Activated CD4-positive, alpha-beta memory T cell treated with anti-CD3 and anti-CD28 coated beads for 36 hours (primary cell): Measurements from ENCODE around the gene TOMT. TPM values are rescaled to one million over a fixed set of nuclear protein-coding genes. Genes with fewer than 3 reads are reported as not detected.

ENCODE experiments used
- CTCF ChIA-PET: fragments of 350-600 bp; sonication (Branson Sonifier 250); formaldehyde crosslinking; loops from one replicate; lab custom pipeline; 2021; ENCODE audit warnings: antibody characterized with exemption, inconsistent platforms; lab: Charles Lee
- POLR2A ChIA-PET: fragments of 350-600 bp; sonication (Branson Sonifier 250); formaldehyde crosslinking; loops from one replicate; lab custom pipeline; 2021; ENCODE audit warnings: antibody characterized with exemption; lab: Charles Lee
- DNase-seq: peaks from one replicate; pipeline ENCODE4 v3.0.0-alpha.2; 2020
- H3K27ac Mint-ChIP-seq: one replicate; pipeline ENCODE4 v1.8.0; 2021; ENCODE audit warnings: mixed read lengths
- H3K27me3 Mint-ChIP-seq: one replicate; pipeline ENCODE4 v1.8.0; 2021; ENCODE audit warnings: mixed read lengths
- H3K36me3 Mint-ChIP-seq: one replicate; pipeline ENCODE4 v1.8.0; 2021; ENCODE audit warnings: mixed read lengths
- H3K4me1 Mint-ChIP-seq: one replicate; pipeline ENCODE4 v1.8.0; 2021; ENCODE audit warnings: low read depth, mixed read lengths
- H3K4me3 Mint-ChIP-seq: one replicate; pipeline ENCODE4 v1.8.0; 2021; ENCODE audit warnings: mild to moderate bottlenecking, mixed read lengths
- H3K9me3 Mint-ChIP-seq: one replicate; pipeline ENCODE4 v1.8.0; 2021; ENCODE audit warnings: mixed read lengths
- intact Hi-C: fragments of 100-400 bp; cut with micrococcal nuclease; formaldehyde crosslinking; loops from one replicate; pipeline ENCODE4 v1.15.1; 2023
- total RNA-seq, 2 experiments: library from RNA; stranded (reverse); gene quantifications; one replicate each; pipeline ENCODE4 v1.2.3, GENCODE V29; 2021

TOMT gene
- total RNA-seq, 2 experiments from 2014 or later = not detected

GRCh38 chr11:72078477-72078876 lies 27.2 kb upstream of the TOMT start:
- POLR2A ChIA-PET = interaction anchor here (1.6 kb wide), 1 partner anchor 38 kb away, joined by 5 read pairs; no protein-coding TSS in a partner anchor
- no peak for DNase-seq
- Mint-ChIP-seq H3K27me3 (no peaks in the 10 kb centered on the region), H3K36me3 (peaks cover 7% of the 10 kb centered on the region), H3K4me1 (peaks cover 31% of the 10 kb centered on the region), H3K4me3 (peak overlapping the region; percentile 92), H3K27ac (no peak overlapping the region), H3K9me3 (no peaks in the 10 kb centered on the region)
- CTCF ChIA-PET = interaction anchor here (1.2 to 4.1 kb wide), 4 partner anchors 10 to 53 kb away, joined by 3 to 26 read pairs (median 8); no protein-coding TSS in a partner anchor
- intact Hi-C loops = no loop called here

- peaks cover 7% of the 10 kb centered on the region for H3K36me3 Mint-ChIP-seq
- ChIA-PET CTCF (interaction anchor here (0.5 to 4.1 kb wide), 3 partner anchors 12 to 54 kb away, joined by 3 to 26 read pairs (median 7); no protein-coding TSS in a partner anchor), POLR2A (interaction anchor here (0.6 kb wide), 1 partner anchor 22 kb away, joined by 3 read pairs; no protein-coding TSS in a partner anchor)
- no peaks in the 10 kb centered on the region for H3K27me3 Mint-ChIP-seq
- H3K4me1 Mint-ChIP-seq = peaks cover 31% of the 10 kb centered on the region
- H3K9me3 Mint-ChIP-seq = no peaks in the 10 kb centered on the region
- intact Hi-C loops = loop anchor here (1.0 kb wide), 6 partner anchors 23 to 293 kb away; partner anchors contain the start of genes ANAPC15, LAMTOR1 and XNDC1N
- no peak for DNase-seq
- H3K4me3 Mint-ChIP-seq = peak overlapping the region; percentile 92
- peak overlapping the region; percentile 96 for H3K27ac Mint-ChIP-seq
These were observed 25.9 kb upstream of the TOMT start for GRCh38 chr11:72079819-72080325.

- Mint-ChIP-seq H3K4me1 (peaks cover 31% of the 10 kb centered on the region), H3K36me3 (peaks cover 7% of the 10 kb centered on the region)
- POLR2A ChIA-PET = no interaction called here
These were observed 25.2 kb upstream of the TOMT start, which contains the start of the genes LRRC51 and NUMA1 for GRCh38 chr11:72080326-72081183. LRRC51 (plus strand) TSS chr11:72080850; CDS start chr11:72089084, 8,234 bp downstream. NUMA1 (minus strand) TSS chr11:72080542; CDS start chr11:72035943, 44,599 bp downstream.

GRCh38 chr11:72081184-72081644 lies 24.5 kb upstream of the TOMT start:
- DNase-seq = no peak
- intact Hi-C loops = no loop called here
- ChIA-PET CTCF (interaction anchor here (0.9 to 2.0 kb wide), 4 partner anchors 10 to 63 kb away, joined by 3 to 19 read pairs (median 8); no protein-coding TSS in a partner anchor), POLR2A (interaction anchor here (0.6 to 1.4 kb wide), 4 partner anchors 10 to 133 kb away, joined by 3 to 7 read pairs (median 4); partner anchors contain the start of gene ANAPC15)
- H3K27me3 Mint-ChIP-seq = no peaks in the 10 kb centered on the region
- peak overlapping the region; percentile 92 for H3K4me3 Mint-ChIP-seq
- H3K9me3 Mint-ChIP-seq = no peaks in the 10 kb centered on the region
- peak overlapping the region; percentile 96 for H3K27ac Mint-ChIP-seq
- H3K36me3 Mint-ChIP-seq = peaks cover 2% of the 10 kb centered on the region
- peaks cover 35% of the 10 kb centered on the region for H3K4me1 Mint-ChIP-seq

More at GRCh38 chr11:72080326-72081183, 25.2 kb upstream of the TOMT start, which contains the start of the genes LRRC51 and NUMA1:
- CTCF ChIA-PET = interaction anchor here (1.7 to 4.1 kb wide), 3 partner anchors 40 to 55 kb away, joined by 4 to 26 read pairs (median 13); no protein-coding TSS in a partner anchor
- no peaks in the 10 kb centered on the region for H3K9me3 Mint-ChIP-seq
- no peaks in the 10 kb centered on the region for H3K27me3 Mint-ChIP-seq
- H3K4me3 Mint-ChIP-seq = peak within 1 kb of the TSS; percentile 92
- H3K27ac Mint-ChIP-seq = peak within 1 kb of the TSS; percentile 96
- intact Hi-C loops = loop anchor here (1.0 kb wide), 6 partner anchors 23 to 293 kb away; partner anchors contain the start of genes ANAPC15, LAMTOR1 and XNDC1N
- DNase-seq = peak; percentile 100

GRCh38 chr11:72081821-72082453 lies 23.8 kb upstream of the TOMT start:
- Mint-ChIP-seq H3K9me3 (no peaks in the 10 kb centered on the region), H3K4me1 (peaks cover 36% of the 10 kb centered on the region), H3K27ac (peak overlapping the region; percentile 60), H3K4me3 (peak overlapping the region; percentile 92), H3K36me3 (peaks cover 2% of the 10 kb centered on the region), H3K27me3 (no peaks in the 10 kb centered on the region)
- CTCF ChIA-PET = interaction anchor here (0.9 to 2.0 kb wide), 6 partner anchors 9 to 62 kb away, joined by 3 to 19 read pairs (median 4); no protein-coding TSS in a partner anchor
- DNase-seq = no peak
- POLR2A ChIA-PET = interaction anchor here (1.2 to 1.4 kb wide), 3 partner anchors 9 to 42 kb away, joined by 3 to 7 read pairs (median 3); partner anchors contain the start of gene ANAPC15
- intact Hi-C loops = no loop called here

- peaks cover 32% of the 10 kb centered on the region for H3K4me1 Mint-ChIP-seq
- intact Hi-C loops = no loop called here
- H3K27me3 Mint-ChIP-seq = no peaks in the 10 kb centered on the region
- DNase-seq = no peak
- H3K36me3 Mint-ChIP-seq = peaks cover 2% of the 10 kb centered on the region
- ChIA-PET CTCF (interaction anchor here (5.7 kb wide), 1 partner anchor 58 kb away, joined by 40 read pairs; no protein-coding TSS in a partner anchor), POLR2A (no interaction called here)
- no peak overlapping the region for H3K4me3 Mint-ChIP-seq
- no peak overlapping the region for H3K27ac Mint-ChIP-seq
- H3K9me3 Mint-ChIP-seq = no peaks in the 10 kb centered on the region
These were observed 22.3 kb upstream of the TOMT start for GRCh38 chr11:72083414-72083813.

- intact Hi-C loops = no loop called here
- ChIA-PET POLR2A (no interaction called here), CTCF (interaction anchor here (5.7 kb wide), 1 partner anchor 59 kb away, joined by 40 read pairs; no protein-coding TSS in a partner anchor)
- Mint-ChIP-seq H3K27me3 (no peaks in the 10 kb centered on the region), H3K9me3 (no peaks in the 10 kb centered on the region), H3K36me3 (peaks cover 2% of the 10 kb centered on the region), H3K27ac (no peak overlapping the region), H3K4me1 (peaks cover 26% of the 10 kb centered on the region), H3K4me3 (no peak overlapping the region)
- no peak for DNase-seq
These were observed 21.6 kb upstream of the TOMT start for GRCh38 chr11:72084076-72084475.

GRCh38 chr11:72084965-72085364 lies 20.8 kb upstream of the TOMT start:
- H3K27me3 Mint-ChIP-seq = no peaks in the 10 kb centered on the region
- H3K4me3 Mint-ChIP-seq = no peak overlapping the region
- CTCF ChIA-PET = interaction anchor here (2.4 to 5.7 kb wide), 2 partner anchors 59 kb away, joined by 14 to 40 read pairs; no protein-coding TSS in a partner anchor
- H3K9me3 Mint-ChIP-seq = no peaks in the 10 kb centered on the region
- peaks cover 25% of the 10 kb centered on the region for H3K4me1 Mint-ChIP-seq
- no peak overlapping the region for H3K27ac Mint-ChIP-seq
- intact Hi-C loops = no loop called here
- POLR2A ChIA-PET = no interaction called here
- H3K36me3 Mint-ChIP-seq = peaks cover 2% of the 10 kb centered on the region
- DNase-seq = no peak

- Mint-ChIP-seq H3K4me3 (no peak overlapping the region), H3K36me3 (no peaks in the 10 kb centered on the region), H3K9me3 (no peaks in the 10 kb centered on the region), H3K27me3 (no peaks in the 10 kb centered on the region), H3K4me1 (peaks cover 23% of the 10 kb centered on the region), H3K27ac (peak overlapping the region; percentile 1)
- intact Hi-C loops = no loop called here
- ChIA-PET POLR2A (no interaction called here), CTCF (interaction anchor here (1.1 to 5.7 kb wide), 3 partner anchors 58 to 109 kb away, joined by 4 to 40 read pairs (median 14); no protein-coding TSS in a partner anchor)
- no peak for DNase-seq
These were observed 19.9 kb upstream of the TOMT start for GRCh38 chr11:72085621-72086351.

- Mint-ChIP-seq H3K27me3 (no peaks in the 10 kb centered on the region), H3K9me3 (no peaks in the 10 kb centered on the region), H3K4me1 (peaks cover 15% of the 10 kb centered on the region), H3K27ac (peak overlapping the region; percentile 5), H3K36me3 (no peaks in the 10 kb centered on the region), H3K4me3 (no peak overlapping the region)
- CTCF ChIA-PET = interaction anchor here (5.7 kb wide), 1 partner anchor 63 kb away, joined by 40 read pairs; no protein-coding TSS in a partner anchor
- DNase-seq = no peak
- POLR2A ChIA-PET = no interaction called here
- intact Hi-C loops = no loop called here
These were observed 17.5 kb upstream of the TOMT start for GRCh38 chr11:72088076-72088808.
